HG02840 (cell line): ENCODE data around the gene SLIT1.
"Not testable (repeated sequence)": the region's sequence is repeated elsewhere in the genome, so short reads cannot be mapped to it uniquely, and the experiment has no call there.

ENCODE experiments used
- ATAC-seq: cut with Tn5 transposase; IDR thresholded peaks from one replicate; pipeline ENCODE4 v1.9.1; 2021; ENCODE audit warnings: mild to moderate bottlenecking, moderate library complexity, moderate number of reproducible peaks; ENCODE audit not compliant: unreplicated experiment, low FRiP score

Gene SLIT1

DNA sequence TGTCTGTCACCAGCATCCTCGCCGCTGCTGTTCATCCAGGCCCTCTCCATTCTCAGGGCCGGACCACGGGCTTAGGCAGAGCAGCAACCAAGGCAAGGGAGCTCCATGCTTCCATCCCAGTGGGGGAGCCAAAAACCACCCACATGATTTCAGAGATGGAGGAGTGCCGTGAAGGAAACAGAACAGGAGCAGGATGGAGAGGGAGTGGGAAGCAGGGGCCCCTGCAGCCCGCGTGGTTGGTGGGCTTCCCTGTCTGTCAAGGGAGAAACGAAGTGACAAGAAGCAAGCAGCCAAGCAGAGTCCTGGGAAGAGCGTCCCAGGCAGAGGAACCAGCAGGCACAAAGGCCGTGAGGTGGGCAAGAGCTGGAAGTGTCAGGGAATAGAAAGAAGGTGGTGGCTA lies 95.7 kb downstream of the SLIT1 start:
- no peak for ATAC-seq

DNA sequence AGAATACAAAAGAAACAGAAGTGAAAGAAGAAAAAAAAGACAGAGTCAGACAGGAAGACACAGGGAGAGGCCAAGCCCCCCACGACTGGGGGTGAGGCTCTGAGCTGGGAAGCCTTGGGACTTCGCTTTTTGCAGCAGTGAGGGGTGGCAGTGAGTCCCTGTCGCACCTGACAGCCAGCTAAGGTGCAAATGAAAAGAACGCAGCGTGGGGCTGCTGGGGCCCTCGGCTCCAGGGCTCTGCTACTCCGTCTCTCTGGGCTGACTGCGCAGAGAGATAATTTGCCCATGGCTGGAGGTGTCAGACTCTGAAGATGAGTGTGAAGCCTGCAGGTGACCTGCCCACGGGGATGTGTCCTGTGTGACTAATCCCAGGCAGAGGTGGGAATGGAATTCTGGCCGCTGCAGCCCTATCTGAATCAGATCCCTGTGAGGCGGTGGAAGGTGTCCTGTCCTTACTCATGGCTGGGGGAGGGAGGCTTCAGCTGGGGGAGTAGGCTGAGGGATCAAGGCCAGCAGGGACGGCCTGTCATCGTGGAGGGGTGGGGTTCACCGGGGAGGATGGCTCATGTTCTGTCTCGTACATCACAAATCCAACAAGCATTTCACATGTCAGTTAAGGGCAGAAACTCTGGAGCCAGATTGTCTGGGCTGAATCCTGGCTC lies 96.4 kb downstream of the SLIT1 start:
- no peak for ATAC-seq

DNA sequence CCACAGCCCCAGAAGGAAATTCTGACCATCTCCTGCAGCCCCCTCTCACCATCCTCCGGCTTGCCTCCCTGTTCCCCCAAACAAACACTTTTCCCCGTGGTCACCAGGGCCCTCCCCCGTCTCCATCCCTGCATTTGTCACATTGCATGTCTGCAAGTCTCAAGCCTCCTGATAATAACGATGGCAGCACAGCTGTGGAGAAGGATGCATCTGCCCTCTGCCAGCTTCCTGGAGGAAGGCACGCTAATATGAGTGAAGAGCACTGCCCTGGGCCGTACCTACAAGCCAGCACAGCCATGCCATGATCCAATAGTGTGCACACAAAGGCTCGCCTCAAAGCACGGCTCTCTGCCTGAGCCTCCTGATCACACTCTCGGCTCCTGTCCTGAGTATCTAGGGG lies 98.5 kb downstream of the SLIT1 start:
- no peak for ATAC-seq

DNA sequence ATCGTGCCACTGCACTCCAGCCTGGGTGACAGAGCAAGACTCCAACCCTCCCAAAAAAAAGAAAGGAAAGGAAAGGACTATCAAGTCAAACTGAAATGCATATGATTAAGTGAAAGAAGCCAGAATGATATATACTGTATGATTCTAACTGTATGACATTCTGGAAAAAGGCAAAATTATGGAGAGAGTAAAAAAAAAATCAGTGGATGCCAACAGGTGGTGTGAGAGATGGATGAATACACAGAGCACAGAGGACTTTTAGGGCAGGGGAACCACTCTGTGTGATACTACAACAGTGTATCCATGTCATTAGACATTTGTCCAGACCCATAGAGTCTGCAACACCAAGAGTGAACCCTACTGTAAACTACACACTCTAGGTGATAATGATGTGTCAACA lies 99.2 kb downstream of the SLIT1 start:
- no peak for ATAC-seq

DNA sequence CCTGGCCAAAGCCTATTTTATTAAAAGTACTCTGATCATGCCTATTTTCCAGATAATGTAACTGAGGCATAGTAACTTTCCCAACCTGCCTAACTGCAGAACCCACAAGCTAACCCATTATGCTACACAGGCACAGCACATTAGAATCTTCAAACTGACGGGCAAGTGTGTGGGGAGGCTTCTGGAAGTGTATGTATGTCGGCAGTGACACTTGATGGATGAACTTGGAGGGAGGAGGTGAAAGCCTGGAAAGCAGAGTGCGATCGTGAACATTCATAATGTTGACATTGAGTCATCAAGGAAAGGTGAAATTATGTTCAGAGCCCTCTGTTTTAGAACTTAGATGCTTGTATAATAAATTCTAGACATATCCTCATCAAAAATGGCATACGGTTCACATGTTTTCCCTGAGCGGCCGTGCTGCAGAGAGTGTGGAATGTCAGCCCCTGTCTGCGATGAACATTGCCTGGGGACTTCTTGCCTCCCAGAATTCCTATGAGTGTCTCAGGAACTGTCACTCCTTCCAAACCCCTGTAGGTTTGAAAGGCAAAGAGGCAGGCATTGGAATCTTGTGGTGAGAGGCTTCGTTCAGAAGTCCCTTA lies 102.4 kb downstream of the SLIT1 start:
- ATAC-seq, result no peak

- ATAC-seq, result not testable (repeated sequence)
These were observed 103.2 kb downstream of the SLIT1 start for GRCh38 chr10:97082575-97082974.

DNA sequence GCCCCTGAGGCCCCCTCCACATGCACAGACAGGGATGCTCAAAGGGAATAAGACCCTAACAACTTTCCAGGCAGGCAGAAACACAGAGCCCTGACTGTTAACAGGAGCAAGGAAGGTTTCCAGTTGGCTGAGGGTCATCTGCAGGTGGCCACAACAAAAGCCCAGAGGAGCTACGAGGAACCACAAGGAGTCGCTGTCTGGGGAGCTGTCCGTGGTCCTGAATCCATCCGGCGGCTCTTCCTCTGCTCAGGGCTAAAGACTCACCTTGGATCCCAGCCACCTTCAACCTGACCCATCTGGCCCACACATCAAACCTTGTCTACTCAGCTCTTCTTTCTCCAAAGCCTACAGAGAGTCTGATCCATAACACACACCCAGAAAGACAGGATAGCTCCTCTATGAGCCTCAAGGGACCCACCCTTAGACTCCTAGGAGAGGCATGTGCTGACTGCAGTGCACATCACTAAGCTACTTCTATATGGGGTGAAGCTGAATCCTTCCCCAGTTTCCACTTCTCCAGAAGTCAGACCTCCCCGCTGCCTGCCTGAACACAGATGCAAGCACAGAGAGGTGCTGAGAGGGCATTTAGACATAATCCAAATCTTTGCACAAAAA lies 104.0 kb downstream of the SLIT1 start:
- no peak for ATAC-seq

DNA sequence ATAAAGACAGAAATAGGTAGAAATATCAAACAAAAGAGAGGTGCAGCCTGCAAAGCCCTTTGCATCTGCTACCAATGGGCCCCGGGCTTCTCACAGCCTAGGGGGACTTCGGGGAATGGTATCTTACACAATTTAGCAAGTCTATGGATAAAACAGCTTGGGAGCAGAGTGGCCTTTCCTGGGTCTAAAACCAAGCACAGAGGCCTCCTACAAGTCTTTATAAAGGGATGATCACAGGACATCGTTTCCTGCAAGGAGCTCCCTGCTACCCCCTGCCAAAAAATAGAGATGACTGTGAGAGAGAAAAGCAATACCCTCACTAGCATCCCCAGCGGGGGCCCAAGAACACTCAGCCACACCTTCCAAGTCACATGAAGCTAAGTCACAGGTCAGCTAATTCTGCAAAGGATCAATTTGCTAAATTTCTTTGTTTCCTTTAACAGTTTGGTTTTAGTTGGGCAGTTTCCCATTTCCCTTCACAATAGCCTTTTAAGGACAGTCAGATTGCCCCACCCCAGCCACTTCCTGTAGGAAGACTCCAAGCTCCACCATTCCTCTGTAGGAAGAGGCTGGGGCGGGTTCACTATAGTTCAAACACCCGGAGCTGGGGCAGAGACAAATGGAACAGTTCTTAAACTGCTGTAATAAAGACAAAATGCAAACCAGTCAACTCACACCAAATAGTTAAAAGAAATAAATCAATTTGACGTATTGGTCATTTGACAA lies 105.5 kb downstream of the SLIT1 start:
- ATAC-seq, result no peak

GRCh38 chr10:97079448-97079847 lies 106.3 kb downstream of the SLIT1 start:
- ATAC-seq, result no peak

DNA sequence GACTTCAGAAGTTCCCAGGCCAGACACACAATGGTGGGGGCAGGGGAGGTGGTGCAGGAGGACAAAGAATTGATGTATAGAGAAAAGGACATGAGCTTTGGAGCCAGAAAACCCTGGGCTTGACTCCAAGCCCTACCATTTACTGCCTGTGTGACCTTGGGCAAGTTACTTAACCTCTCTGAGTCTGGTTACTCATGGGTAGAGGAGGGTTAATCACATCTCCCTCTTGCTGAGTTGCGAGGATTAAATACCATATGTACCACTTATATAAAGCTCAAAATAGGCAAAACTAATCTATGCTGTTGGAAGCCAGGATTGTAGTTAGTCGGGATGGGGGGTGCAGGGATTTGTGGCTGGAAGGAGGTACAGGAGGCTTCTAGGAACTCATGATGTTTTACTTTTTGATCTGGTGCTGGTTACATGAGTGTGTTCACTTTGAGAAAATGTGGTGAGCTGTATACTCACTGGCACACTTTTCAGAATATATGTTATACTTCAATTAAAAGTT lies 106.8 kb downstream of the SLIT1 start:
- ATAC-seq, result no peak

GRCh38 chr10:97078261-97078937 lies 107.4 kb downstream of the SLIT1 start:
- no peak for ATAC-seq

DNA sequence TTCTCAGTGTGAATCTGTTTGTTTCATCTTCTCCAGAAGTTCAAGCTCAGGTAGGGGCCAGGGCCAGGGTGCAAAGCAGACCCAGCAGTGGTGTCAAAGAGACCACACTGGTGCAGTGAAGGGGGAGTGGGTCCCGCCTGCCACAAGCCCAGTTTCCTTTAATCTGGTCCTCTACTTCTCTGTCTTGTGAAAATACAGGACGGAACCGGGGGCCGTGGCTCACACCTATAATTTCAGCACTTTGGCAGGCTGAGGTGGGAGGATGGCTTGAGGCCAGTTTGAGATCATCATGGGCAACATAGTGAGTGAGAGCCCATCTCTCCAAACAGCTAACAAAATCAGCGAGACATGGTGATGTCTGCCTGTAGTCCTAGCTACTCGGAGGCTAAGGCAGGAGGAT lies 109.0 kb downstream of the SLIT1 start:
- ATAC-seq, result no peak

- no peak for ATAC-seq
These were observed 109.7 kb downstream of the SLIT1 start for GRCh38 chr10:97075961-97076525.

DNA sequence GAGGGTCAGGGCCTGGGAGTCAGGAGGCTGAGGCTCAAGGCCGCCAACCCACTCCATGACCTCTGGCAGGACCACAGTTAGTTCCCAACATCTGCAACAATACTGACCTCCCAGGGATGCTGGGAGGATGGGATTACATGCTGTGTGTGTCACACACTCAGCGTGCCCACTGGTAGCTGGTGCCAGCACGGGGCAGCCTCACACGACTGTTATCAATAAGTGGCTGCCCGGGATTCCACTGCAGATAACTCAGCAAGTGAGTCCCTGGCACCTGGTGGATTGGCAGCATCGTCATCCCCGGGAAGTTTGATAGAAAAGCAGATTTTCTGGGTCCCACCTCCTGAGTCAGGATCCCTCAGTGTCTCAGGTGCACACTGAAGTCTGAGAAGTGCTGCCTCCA lies 110.3 kb downstream of the SLIT1 start:
- ATAC-seq, result no peak

DNA sequence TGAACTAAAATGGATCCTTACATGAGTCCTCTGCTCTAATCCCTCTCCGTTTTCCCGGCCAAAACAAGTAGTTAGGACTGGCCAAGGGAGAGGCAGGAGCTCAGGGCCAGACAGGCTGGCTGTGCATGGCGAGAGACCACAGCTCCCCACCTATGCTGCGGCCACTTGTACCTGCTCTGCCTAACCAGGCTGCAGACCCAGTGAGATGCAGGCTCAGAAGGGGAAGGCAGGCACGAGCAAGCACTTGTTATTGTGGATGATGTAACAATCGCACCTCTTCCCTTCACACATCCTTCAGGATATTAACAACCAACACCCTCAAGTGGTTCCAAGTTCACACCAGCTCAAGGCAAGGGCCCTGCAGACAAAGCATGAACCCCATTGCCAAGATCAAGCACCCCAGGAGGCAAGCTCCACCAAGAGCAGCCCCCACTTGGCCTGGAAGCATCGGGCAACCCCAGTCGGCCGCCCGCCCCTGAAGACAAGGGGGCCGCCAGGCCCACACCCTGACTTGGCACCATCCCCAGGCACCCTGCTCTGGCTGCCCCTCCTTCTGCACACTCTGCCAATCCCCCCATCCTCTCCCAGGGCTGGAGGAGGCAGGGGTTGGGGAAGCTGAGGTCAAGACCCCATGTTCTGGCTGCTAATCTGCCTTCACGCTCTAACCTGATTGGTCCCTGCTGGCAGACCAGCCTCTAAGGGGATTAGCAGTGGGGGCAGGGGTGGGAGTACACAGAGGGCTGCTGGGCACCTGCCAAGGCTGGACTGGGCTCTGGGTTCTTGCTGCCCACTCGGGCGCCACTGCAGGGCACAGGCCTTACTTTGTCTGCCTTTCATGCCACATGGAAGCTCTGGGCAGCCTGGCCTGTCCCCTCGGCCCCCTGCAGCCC lies 111.3 kb downstream of the SLIT1 start:
- no peak for ATAC-seq

DNA sequence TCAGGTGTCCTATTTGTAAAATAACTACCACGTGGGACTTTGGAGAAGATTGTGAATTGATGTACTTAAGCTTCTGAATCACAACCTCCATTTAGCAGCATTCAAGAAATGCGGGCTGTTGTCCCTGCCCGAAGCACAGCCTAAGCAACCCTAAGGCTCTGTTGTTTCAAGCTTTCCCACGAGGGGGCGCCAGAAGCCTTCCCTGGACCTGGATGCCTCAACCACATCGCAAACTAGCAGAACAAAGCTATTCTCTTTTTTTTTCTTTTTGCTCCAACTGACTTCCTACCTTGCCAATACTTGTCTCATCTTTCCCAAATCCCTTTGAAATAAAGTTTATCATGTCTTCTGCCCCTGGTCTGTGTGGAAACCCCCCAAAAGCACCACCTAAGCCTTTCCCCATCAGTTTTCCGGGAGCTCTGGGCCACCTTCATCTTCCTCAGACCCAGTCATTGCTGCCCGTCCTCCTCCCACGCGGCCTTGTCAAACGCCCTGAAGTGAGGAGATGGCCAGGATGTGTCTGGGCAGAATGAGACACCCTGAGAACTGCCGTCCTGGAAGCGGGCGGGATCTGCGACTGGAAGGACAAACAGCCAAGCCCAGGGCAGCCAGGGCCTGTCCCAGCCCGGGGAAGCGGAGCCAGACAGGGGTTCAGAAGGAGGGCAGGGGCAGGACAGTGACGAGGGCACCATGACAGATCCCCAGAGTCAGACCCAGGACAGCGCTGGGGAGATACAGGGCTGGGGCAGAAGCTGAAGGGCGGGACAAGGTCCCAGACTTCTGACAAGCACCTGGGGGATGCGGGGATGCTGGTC lies 112.7 kb downstream of the SLIT1 start:
- no peak for ATAC-seq

- no peak for ATAC-seq
These were observed 114.3 kb downstream of the SLIT1 start for GRCh38 chr10:97071496-97071895.

DNA sequence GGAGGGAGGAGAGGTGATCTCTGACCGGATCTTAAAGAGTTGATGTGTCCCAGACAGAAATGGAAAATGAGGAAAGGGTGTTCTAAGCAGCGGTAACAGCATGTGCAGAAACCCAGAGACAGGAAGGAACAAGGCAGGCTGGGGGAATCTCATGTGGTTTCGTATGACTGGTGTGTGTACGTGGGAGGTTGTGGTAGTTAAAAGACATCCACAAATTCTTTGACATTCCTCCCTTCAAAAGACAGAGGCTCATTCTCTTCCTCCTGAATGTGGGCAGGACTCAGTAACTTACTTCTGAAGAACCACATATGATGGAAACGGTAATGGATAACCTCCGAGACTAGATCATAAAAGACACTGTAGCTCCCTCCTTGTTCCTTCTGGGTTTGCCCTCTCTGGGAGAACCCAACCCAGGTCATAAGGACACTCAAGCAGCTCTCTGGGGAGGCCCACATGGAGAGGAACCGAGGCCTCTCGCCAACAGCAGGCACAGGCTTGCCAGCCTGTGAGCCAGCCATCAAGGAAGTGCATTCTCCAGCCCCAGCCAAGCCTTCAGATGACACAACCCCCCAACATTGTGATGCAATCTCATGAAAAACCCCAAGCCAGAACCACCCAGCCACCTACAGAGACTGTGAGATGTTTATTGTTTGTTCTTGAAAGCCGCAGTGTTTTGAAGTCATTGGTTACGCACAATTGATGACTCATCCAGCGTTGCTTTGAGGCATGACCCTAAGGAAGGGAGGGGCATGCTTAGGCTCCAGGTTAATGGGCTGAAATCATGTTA lies 116.0 kb downstream of the SLIT1 start:
- ATAC-seq, result no peak
